HL-60 (cell line): ENCODE results near the gene PRRC2B.

Source experiments
- CTCF ChIP-seq: IDR thresholded peaks from one replicate; pipeline ENCODE4 v1.5.1; 2011; ENCODE audit warnings: low read length, control low read depth, inconsistent platforms; ENCODE audit not compliant: insufficient read depth
- REST ChIP-seq: IDR thresholded peaks from 2 replicates; pipeline ENCODE4 v1.6.1; 2012; ENCODE audit warnings: low read depth; ENCODE audit not compliant: insufficient replicate concordance

DNA sequence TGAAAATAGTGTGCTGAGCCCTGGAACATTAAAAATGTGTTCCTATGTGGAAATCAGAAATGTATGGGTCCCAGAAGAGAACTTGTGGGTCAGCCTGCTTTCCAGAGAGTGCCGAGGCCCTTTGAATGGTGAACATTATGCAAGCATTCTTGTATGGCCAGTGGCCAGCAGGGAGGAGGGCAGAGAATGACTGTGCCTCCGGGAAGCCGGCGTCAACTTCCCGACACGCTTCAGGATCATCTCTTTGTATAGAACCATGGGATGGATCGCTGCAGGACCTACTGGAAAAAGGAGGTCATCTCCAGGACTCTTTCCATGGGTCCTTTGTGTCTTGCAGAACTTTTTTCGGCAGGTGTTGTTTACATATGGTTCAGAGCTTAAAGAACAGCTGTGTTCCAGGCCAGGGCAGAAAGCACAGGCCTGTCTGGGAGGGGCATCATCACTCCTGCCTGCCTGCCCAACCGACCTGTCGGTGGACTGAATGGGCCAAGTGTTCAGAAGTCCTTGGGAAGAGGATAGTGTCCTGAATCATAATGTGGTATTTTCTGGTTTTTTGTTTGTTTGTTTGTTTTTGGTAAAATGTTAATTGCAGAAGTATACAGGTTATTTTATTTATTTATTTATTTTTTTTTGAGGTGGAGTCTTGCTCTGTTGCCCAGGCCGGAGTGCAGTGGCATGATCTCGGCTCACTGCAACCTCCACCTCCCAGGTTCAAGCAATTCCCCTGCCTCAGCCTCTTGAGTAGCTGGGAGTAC is 9.0 kb downstream of the PRRC2B start:
- TF ChIP-seq CTCF (no peak), REST (no peak)
